DND-41 (cell line): Measurements from ENCODE around the gene FABP3.

Experiments
- ATAC-seq: fragments of 200-7000 bp; cut with Tn5 transposase; 3 replicates; pipeline ENCODE4 v1.9.1; 2021; ENCODE audit warnings: low read depth; ENCODE audit not compliant: insufficient read depth
- DNase-seq: peaks from one replicate; pipeline ENCODE4 v3.0.0-alpha.2; 2020
- H2AFZ ChIP-seq: 2 replicates; pipeline ENCODE4 v1.6.0; 2012; ENCODE audit warnings: low read depth, low read length
- H3K27ac ChIP-seq: 2 replicates; pipeline ENCODE4 v1.5.1; 2012; ENCODE audit warnings: low read length, inconsistent platforms
- H3K27me3 ChIP-seq: fragments of 200-600 bp; sonication (generic); 2 replicates; pipeline ENCODE4 v1.6.0; 2012; ENCODE audit warnings: low read length, mild to moderate bottlenecking, inconsistent platforms; ENCODE audit not compliant: insufficient read depth, poor library complexity
- H3K36me3 ChIP-seq: 2 replicates; pipeline ENCODE4 v1.5.1; 2012; ENCODE audit warnings: low read length, inconsistent platforms; ENCODE audit not compliant: insufficient read depth
- H3K4me1 ChIP-seq: 2 replicates; pipeline ENCODE4 v1.5.1; 2012; ENCODE audit warnings: mild to moderate bottlenecking, low read length; ENCODE audit not compliant: insufficient read depth
- H3K4me2 ChIP-seq: 2 replicates; pipeline ENCODE4 v1.6.0; 2012; ENCODE audit warnings: mild to moderate bottlenecking, moderate library complexity, low read length, inconsistent platforms; ENCODE audit not compliant: insufficient read depth
- H3K4me3 ChIP-seq, 2 experiments: fragments of 200-600 bp in 1 of 2; shearing (Covaris generic) in 1 of 2; 2 replicates each; pipeline ENCODE4 v1.5.1; 2012 to 2016; ENCODE audit warnings: inconsistent platforms in 2 of 2, low read length in 2 of 2, mild to moderate bottlenecking in 2 of 2, low read depth in 1 of 2, moderate library complexity in 1 of 2
- H3K79me2 ChIP-seq: 2 replicates; pipeline ENCODE4 v1.6.0; 2012; ENCODE audit warnings: low read length, inconsistent platforms; ENCODE audit not compliant: insufficient read depth
- H3K9ac ChIP-seq: 2 replicates; pipeline ENCODE4 v1.6.0; 2012; ENCODE audit warnings: low read depth, mild to moderate bottlenecking, inconsistent platforms, low read length, moderate library complexity
- H3K9me3 ChIP-seq: 2 replicates; pipeline ENCODE4 v1.5.1; 2012; ENCODE audit warnings: low read length, moderate library complexity, mild to moderate bottlenecking, inconsistent platforms; ENCODE audit not compliant: insufficient read depth, severe bottlenecking
- H4K20me1 ChIP-seq: 2 replicates; pipeline ENCODE4 v1.6.0; 2012; ENCODE audit warnings: low read length; ENCODE audit not compliant: insufficient read depth
- EZH2 ChIP-seq: IDR thresholded peaks from 3 replicates; pipeline ENCODE4 v1.6.1; 2012; ENCODE audit warnings: borderline replicate concordance, low read depth, mild to moderate bottlenecking, moderate library complexity, low read length, inconsistent platforms; ENCODE audit not compliant: severe bottlenecking
- TF ChIP-seq, protein P1 (sequence below): IDR thresholded peaks from 2 replicates; pipeline ENCODE4 v1.5.1; 2012; ENCODE audit warnings: borderline replicate concordance, low read length, moderate library complexity, mild to moderate bottlenecking; ENCODE audit not compliant: poor library complexity, severe bottlenecking; ENCODE audit errors: extremely low read depth

FABP3 gene

DNA sequence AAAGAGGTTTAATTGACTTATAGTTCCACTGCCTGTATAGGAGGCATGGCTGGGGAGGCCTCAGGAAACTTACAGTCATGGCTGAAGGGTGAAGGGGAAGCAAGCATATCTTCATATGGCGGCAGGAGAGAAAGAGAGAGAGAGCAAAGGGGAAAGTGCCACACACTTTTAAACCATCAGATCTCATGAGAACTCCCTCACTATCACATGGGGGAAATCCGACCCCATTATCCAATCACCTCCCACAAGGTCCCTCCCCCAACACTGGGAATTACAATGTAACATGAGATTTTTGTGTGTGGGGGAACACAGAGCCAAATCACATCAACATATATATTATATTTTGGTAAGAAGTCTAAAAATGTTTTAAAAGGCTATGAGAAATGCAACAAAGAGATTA lies 27.2 kb downstream of the FABP3 start:
- Histone ChIP-seq H3K4me2 (no peak overlapping the region), H3K79me2 (no peaks in the 10 kb centered on the region), H3K27me3 (no peaks in the 10 kb centered on the region), H4K20me1 (no peaks in the 10 kb centered on the region), H3K9ac (no peak overlapping the region), H2AFZ (no peak overlapping the region), H3K4me3 (no peak overlapping the region), H3K4me1 (no peaks in the 10 kb centered on the region), H3K9me3 (no peaks in the 10 kb centered on the region), H3K36me3 (peaks cover 17% of the 10 kb centered on the region; the same call in 1 of the 2 replicates), H3K27ac (no peak overlapping the region)
- DNase-seq (no peak), ATAC-seq (no peak)
- TF ChIP-seq, protein P1, sequence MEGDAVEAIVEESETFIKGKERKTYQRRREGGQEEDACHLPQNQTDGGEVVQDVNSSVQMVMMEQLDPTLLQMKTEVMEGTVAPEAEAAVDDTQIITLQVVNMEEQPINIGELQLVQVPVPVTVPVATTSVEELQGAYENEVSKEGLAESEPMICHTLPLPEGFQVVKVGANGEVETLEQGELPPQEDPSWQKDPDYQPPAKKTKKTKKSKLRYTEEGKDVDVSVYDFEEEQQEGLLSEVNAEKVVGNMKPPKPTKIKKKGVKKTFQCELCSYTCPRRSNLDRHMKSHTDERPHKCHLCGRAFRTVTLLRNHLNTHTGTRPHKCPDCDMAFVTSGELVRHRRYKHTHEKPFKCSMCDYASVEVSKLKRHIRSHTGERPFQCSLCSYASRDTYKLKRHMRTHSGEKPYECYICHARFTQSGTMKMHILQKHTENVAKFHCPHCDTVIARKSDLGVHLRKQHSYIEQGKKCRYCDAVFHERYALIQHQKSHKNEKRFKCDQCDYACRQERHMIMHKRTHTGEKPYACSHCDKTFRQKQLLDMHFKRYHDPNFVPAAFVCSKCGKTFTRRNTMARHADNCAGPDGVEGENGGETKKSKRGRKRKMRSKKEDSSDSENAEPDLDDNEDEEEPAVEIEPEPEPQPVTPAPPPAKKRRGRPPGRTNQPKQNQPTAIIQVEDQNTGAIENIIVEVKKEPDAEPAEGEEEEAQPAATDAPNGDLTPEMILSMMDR: no peak

GRCh38 chr1:31344503-31344902 lies 28.4 kb downstream of the FABP3 start:
- Histone ChIP-seq H4K20me1 (no peaks in the 10 kb centered on the region), H3K4me1 (no peaks in the 10 kb centered on the region), H3K27me3 (no peaks in the 10 kb centered on the region), H3K9me3 (no peaks in the 10 kb centered on the region), H3K79me2 (no peaks in the 10 kb centered on the region), H3K4me3 (no peak overlapping the region), H3K36me3 (peaks cover 17% of the 10 kb centered on the region; the same call in 1 of the 2 replicates), H2AFZ (no peak overlapping the region), H3K9ac (no peak overlapping the region), H3K4me2 (no peak overlapping the region), H3K27ac (no peak overlapping the region)
- no peak for ATAC-seq
- DNase-seq: no peak
- no peak for TF ChIP-seq EZH2
- TF ChIP-seq, protein P1: no peak

DNA sequence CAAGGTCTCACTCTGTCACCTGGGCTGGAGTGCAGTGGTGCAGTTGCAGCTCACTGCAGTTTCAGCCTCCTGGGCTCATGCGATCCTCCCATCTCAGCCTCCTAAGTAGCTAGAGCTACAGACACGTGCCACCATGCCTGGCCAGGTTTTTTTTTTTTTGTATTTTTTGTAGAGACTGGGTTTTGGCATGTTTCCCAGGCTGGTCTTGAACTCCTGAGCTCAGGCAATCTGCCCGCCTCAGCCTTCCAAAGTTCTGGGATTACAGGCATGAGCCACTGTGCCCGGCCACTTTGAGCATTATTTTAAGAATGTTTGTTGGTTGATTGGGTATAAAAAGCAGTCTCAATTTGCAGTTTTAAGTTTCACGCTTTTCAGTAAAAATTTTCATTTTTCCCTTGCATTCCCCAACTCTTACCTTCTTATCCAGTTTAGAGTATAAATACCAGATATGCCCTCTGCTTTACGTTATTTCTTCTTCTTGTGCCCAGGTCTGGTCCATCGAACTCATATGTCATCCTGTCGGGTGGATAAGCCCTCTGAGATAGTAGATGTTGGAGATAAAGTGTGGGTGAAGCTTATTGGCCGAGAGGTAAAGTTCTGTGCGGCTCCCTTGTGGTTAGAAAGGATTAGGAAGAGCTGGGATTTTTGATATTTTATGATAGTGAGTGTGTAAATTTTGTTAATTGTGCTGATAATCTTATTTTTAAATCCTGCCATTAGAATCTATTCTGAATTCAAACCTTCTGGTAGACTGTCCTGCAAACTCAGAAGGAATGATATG lies 36.0 kb downstream of the FABP3 start:
- Histone ChIP-seq H2AFZ (no peak overlapping the region), H3K36me3 (peaks cover 6% of the 10 kb centered on the region; the same call in 1 of the 2 replicates), H3K27ac (no peak overlapping the region), H3K4me1 (no peaks in the 10 kb centered on the region), H3K9ac (no peak overlapping the region), H3K27me3 (no peaks in the 10 kb centered on the region), H3K4me2 (no peak overlapping the region), H3K9me3 (no peaks in the 10 kb centered on the region), H3K79me2 (no peaks in the 10 kb centered on the region), H3K4me3 (no peak overlapping the region), H4K20me1 (no peaks in the 10 kb centered on the region)
- TF ChIP-seq EZH2: no peak
- TF ChIP-seq, protein P1: no peak
- DNase-seq (no peak), ATAC-seq (no peak)
